ENCODE results near the gene ERI3. TPM values are rescaled to one million over a fixed set of nuclear protein-coding genes. Genes with fewer than 3 reads are reported as not detected.

ERI3 gene
- total RNA-seq, 1 donor: 47.9 TPM

DNA sequence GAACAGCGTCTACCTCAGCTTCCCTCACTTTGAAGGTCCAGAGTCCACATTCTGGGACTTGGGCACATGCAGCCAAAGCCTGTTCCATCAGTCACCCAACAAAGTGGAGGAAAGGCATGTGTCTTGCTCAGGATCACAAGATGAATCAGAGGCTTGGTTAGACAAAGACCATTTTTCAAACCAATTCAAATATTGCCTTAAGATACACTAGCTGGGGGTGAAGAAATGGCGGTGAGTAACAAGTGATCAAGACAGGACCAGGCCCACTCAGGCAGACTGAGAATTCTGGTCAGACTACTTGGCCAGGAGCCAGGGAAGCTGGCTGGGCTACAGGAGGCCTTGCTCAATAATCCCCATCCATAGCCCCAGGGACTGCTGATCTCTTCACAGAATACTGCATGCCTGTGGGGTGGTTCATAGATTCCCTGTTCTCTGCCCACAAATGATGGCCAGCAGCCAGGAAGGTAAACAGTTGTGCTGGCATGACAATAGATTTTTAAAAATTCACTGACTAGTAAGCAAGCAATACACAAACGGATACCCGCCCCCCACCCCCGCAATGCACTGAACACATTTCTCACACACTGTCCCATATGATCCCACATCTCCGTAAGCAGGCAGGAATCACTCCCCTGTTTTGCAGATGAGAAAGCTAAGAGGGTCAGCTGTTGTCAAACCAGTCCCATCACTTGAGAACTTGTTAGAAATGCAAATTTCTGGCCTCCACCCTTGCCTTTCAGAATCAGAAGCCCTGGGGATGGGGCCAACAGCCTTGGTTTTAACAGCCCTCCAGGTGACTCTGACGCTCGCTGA is 27.2 kb downstream of the ERI3 start:
- no peak overlapping the region for H3K4me3 ChIP-seq (ENCODE audit: low read depth, low read length)
- TF ChIP-seq, protein P1, sequence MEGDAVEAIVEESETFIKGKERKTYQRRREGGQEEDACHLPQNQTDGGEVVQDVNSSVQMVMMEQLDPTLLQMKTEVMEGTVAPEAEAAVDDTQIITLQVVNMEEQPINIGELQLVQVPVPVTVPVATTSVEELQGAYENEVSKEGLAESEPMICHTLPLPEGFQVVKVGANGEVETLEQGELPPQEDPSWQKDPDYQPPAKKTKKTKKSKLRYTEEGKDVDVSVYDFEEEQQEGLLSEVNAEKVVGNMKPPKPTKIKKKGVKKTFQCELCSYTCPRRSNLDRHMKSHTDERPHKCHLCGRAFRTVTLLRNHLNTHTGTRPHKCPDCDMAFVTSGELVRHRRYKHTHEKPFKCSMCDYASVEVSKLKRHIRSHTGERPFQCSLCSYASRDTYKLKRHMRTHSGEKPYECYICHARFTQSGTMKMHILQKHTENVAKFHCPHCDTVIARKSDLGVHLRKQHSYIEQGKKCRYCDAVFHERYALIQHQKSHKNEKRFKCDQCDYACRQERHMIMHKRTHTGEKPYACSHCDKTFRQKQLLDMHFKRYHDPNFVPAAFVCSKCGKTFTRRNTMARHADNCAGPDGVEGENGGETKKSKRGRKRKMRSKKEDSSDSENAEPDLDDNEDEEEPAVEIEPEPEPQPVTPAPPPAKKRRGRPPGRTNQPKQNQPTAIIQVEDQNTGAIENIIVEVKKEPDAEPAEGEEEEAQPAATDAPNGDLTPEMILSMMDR (IDR thresholded peaks at IDR 0.05; ENCODE audit: insufficient read depth, low read depth, low read length): no peak
- peak; percentile 98 for DNase-seq (ENCODE audit: low read depth)

DNA sequence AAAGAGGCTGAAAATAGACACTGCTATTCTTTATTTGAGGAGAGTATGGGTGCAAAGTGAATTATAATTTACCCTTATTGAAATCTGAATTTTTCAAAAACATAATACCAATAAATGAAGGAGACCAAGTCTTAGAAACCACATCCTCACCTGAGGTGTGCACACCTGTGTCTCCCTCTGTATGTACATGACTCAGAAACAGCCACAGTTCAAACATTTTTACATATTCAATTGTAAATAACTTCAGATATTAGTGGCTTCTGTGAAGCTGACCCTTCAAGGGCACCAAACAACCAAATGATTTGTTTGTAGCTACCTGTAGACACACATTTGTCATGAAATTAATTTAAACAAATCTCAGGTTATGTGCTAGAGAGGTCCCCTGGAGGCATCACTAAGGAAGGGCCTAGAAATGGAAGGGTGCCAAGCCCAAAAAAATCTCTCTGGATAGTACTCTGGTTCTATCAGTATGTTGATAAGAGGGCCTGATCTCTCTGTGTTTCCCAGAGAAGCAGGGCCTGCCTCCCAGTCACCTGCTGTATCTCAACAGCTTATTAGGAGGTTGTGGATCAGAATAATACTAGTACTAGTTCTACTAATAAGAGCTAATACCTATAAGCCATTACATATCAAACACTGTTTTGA is 28.1 kb downstream of the ERI3 start:
- TF ChIP-seq, protein P1 (IDR thresholded peaks at IDR 0.05; ENCODE audit: insufficient read depth, low read depth, low read length): no peak
- DNase-seq (ENCODE audit: low read depth): no peak
- H3K4me3 ChIP-seq (ENCODE audit: low read depth, low read length): no peak overlapping the region

DNA sequence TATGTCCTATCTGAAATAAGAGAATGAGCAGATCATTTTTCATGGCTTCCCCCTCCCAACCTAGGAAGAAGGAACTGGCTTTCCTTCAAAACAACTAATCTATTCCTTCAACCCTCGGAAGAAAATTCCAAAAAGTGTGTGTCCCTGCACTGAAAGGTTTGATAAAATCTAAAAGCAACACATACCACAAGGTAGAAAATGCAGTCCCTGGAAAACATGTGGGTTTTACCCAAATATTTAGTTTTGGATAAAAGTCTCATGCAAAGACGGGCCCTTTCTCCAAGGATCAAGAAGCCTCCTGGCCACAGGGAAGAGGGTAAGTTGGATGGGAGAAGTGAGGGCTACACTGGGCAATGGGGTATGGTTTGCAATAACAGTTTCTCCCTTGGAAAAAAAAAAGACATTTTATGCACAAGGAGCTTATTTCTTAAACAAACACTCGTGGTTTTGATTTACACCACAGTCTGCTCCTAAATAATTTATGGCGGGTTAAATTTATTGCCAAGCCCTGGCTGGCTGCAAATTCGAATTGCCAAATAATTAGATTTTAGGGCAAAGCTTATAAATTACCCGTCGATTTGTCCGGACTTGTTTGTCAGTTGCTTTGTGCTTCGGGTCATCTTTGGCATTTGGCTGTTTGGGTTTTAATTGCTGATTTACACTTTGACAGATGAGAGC is 28.9 kb downstream of the ERI3 start:
- peak; percentile 33 for DNase-seq (ENCODE audit: low read depth)
- TF ChIP-seq, protein P1 (IDR thresholded peaks at IDR 0.05; ENCODE audit: insufficient read depth, low read depth, low read length): no peak
- H3K4me3 ChIP-seq (ENCODE audit: low read depth, low read length): no peak overlapping the region

DNA sequence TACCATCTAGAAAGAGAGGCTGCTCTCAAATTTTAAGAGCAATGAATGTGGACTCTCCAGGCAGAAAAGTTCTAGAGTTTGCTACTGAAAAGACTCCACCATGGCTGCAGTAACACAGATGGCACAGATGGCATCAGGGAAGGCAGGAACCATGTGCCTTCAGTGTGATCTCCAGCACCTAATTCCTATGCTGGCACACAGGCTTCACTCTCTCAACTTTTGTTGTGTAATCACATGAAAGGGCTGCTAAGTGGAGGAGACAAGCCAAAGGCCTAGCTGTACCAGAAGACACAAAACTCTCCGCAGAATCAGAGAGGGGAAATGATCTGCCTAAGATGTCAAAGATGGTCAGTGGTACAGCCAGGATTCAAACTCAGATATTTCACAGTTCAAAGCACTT is 31.1 kb downstream of the ERI3 start:
- no peak overlapping the region for H3K4me3 ChIP-seq (ENCODE audit: low read depth, low read length)
- no peak for DNase-seq (ENCODE audit: low read depth)
- TF ChIP-seq, protein P1 (IDR thresholded peaks at IDR 0.05; ENCODE audit: insufficient read depth, low read depth, low read length): no peak

DNA sequence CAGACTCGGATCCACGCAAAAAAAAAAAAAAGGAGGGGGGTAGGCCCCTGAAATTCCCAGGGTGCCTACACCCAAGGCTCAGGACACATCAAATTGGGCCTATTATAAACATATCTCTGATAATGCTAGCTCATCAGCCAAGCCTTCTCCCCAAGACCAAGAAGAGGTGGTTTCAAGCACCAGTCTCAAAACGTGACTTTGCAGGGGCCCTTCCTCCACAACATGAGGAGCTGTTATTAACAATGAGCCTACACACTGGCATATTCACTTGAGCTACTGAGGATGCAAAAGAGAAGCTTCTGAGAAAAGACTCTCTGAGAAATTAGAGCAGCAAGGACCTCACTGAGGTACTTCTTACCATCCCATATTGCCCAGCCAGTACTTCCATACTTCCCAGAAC is 32.7 kb downstream of the ERI3 start:
- no peak overlapping the region for H3K4me3 ChIP-seq (ENCODE audit: low read depth, low read length)
- TF ChIP-seq, protein P1 (IDR thresholded peaks at IDR 0.05; ENCODE audit: insufficient read depth, low read depth, low read length): no peak
- no peak for DNase-seq (ENCODE audit: low read depth)

DNA sequence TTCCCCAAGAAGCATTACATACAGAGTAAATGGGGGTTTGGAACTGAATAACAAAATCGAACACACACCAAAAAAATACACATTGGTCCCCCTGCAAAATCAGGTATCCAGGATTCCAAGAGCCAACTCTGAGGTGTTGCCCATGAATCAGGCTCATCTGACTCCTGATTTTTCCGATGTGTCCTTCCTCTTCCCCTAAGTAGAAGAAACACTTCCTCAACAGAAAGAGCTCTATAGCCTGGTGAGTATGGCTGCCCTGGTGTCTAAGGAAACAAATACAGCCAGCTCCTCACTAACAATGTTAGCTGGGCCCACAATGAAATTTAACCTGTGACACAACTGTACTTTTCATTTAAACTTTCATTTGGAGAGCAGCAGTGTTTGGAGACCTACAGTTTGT is 33.6 kb downstream of the ERI3 start:
- H3K4me3 ChIP-seq (ENCODE audit: low read depth, low read length): no peak overlapping the region
- TF ChIP-seq, protein P1 (IDR thresholded peaks at IDR 0.05; ENCODE audit: insufficient read depth, low read depth, low read length): no peak
- no peak for DNase-seq (ENCODE audit: low read depth)
